GM18502 (cell line): Measurements from ENCODE around the gene SLC16A1.
A peak's percentile ranks its signal among the peaks of the same experiment; 100 is the strongest.
"Not testable (repeated sequence)": the region's sequence is repeated elsewhere in the genome, so short reads cannot be mapped to it uniquely, and the experiment has no call there.

Experiments used
- ATAC-seq: cut with Tn5 transposase; IDR thresholded peaks from one replicate; pipeline ENCODE4 v1.9.1; 2021; ENCODE audit warnings: mild to moderate bottlenecking; ENCODE audit not compliant: unreplicated experiment, poor library complexity

The SLC16A1 gene

GRCh38 chr1:112973788-112974187 is 17.8 kb upstream of the SLC16A1 start:
- no peak for ATAC-seq

DNA sequence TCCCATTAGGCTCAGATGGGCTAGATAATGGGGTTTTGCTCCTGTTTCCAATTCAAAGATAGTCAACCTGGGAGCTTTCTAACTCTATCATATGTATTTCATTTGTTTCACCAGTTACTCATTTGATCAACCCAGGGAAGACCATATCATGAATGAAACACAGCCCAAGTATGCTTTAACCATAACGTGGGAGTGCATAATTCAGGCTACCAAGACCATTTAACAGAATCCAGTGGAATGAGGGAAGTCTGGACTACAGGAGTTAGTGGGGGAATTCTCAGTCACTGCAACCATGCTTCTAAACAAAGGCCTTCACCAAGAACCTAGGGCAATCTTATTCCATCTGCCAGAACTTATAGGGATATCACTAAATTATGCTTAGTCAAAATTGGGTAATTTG is 15.0 kb upstream of the SLC16A1 start:
- ATAC-seq = no peak

DNA sequence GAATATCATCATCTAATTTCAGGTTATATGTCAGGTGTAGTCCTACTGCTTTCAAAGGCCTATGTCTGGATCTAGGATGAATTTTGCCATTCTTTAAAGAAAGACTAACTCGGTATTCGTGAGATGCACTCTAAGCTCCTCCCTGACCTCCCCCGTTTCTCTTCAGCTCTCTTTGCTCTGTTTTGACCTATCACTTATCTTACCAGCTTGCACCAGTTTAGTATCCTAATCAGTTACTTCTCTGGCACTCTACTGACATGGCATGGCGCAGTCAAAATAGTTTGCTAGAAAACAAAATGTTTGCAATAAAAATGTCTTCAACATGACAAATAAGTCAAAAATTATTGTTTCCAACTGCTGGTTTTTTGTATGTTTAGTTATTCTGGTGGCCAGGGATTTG is 8.4 kb upstream of the SLC16A1 start:
- no peak for ATAC-seq

DNA sequence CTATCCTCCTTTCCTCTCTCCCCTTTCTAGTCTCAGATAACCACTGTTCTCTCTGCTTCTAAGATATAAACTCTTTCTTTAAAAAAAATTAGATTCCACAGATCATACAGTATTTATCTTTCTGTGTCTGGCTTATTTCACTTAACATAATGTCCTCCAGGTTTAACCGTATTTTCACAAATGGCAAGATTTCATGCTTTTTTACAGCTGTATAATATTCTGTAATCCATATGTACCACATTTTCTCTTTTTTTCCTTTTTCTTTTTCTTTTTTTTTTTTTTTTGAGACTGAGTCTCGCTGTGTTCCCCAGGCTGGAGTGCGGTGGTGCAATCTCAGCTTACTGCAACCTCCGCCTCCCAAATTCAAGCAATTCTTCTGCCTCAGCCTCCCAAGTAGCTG is 5.1 kb upstream of the SLC16A1 start:
- ATAC-seq = no peak

- ATAC-seq = no peak
Observed at GRCh38 chr1:112960384-112960783, 4.4 kb upstream of the SLC16A1 start.

DNA sequence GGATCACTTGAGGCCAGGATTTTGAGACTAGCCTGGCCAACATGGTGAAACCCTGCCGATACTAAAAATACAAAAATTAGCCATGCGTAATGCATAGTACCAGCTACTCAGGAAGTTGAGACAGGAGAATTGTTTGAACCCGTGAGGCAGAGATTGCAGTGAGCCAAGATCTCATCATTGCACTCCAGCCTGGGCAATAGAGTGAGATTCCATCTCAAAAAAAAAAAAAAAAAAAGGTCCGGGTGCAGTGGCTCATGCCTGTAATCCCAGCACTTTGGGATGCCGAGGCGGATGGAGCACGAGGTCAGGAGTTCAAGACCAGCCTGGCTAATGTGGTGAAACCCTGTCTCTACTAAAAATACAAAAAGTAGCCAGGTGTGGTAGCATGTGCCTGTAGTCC is 2.2 kb upstream of the SLC16A1 start:
- ATAC-seq = not testable (repeated sequence)

DNA sequence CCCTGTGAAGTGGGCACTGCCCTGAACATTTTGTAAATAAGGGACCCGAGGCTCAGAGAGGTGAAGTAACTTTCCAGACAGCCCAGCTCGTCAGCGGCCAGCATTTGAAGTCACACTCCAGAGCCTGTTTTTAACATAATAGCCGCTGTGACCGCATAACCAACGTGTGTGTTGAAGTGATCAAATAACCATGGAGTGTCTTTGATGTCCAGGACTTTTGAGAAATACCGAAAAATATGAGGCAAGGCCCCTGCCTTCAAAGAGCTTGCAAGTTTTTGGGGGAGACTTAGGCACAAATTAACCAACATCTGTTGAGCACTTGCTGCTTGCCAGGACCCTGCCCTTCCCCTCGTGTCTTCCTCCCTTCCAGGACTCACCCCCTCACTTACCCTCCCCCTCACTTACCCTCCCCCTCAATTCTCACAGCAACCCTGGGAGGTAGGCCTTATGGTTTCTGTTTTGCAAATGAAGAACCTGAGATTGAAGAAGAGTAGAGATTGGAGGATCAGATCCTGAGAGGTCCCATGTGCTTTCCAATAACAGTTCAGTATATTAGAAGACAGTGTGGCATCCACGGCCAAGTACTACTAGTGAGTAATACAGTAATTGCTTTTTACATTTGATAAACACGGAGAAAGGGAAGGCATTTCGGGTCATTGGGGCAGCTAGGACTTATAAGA is 1.3 kb upstream of the SLC16A1 start:
- peak; percentile 56 for ATAC-seq

GRCh38 chr1:112956544-112957132 is 642 bp upstream of the SLC16A1 start:
- peak; percentile 4 for ATAC-seq

DNA sequence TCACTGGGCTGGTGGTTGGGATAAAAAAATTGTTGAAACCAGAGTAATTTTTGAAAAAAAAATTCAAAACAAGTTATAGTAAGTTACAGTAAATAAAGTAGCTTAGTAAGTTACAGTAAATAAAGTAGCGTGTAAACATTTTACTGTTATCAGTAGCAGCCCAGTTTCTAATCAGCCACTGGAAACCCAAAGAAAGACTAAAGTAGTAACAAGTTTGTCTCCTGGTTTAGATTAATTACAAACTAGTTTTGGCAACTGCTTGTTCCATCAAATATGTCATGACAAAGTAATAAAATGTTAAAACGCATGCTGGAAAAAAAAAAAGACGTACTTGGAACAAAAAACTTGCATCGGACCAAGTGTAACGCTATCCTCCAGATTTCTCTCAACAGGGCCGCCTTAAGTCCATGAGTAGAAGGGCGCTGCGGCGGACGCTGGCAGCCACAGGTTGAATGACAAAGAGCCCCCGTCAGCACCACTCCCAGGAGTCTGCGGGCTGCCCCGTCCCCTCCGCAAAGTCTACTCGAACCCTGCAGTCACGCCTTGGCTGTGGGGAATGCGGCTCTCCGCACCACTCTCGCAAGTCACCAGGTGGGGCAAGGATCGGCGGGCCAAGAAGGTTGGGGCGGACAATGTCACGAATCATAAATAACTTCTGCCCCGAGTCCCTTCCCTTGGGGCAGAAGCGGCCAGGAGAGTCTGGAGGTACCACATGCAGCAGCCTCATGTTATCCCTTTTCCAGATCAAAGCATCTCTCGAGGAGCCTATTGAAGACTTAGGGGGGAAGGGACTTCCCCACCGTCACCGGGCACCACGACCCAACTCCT is 837 bp downstream of the SLC16A1 start:
- peak; percentile 20 for ATAC-seq

- ATAC-seq = no peak
Observed at GRCh38 chr1:112954017-112954650, 1.9 kb downstream of the SLC16A1 start.

GRCh38 chr1:112950426-112950825 is 5.6 kb downstream of the SLC16A1 start:
- ATAC-seq = no peak

- ATAC-seq = no peak
Observed at GRCh38 chr1:112946683-112947082, 9.3 kb downstream of the SLC16A1 start.

- ATAC-seq = no peak
Observed at GRCh38 chr1:112939810-112940209, 16.2 kb downstream of the SLC16A1 start.

GRCh38 chr1:112938210-112938609 is 17.8 kb downstream of the SLC16A1 start:
- no peak for ATAC-seq

- ATAC-seq = no peak
Observed at GRCh38 chr1:112937495-112937894, 18.5 kb downstream of the SLC16A1 start.

DNA sequence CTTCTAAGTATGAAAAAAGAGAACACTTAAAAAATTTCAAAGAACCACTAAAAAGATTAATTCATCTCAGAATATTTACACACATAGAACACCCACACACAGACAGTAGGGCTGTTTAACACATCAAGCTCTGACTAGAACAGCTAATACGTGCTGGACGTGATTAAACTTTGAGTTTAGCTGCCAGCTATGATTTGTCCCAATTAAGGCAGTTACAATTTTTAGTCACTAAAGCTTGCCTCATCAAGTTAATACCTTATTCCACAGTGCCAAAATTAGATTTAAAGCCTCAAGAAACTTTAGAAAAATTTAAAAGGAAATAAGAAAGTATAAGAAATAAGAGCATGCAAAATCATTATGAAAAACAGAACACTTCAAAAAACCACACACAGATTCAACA is 18.9 kb downstream of the SLC16A1 start:
- ATAC-seq = no peak

DNA sequence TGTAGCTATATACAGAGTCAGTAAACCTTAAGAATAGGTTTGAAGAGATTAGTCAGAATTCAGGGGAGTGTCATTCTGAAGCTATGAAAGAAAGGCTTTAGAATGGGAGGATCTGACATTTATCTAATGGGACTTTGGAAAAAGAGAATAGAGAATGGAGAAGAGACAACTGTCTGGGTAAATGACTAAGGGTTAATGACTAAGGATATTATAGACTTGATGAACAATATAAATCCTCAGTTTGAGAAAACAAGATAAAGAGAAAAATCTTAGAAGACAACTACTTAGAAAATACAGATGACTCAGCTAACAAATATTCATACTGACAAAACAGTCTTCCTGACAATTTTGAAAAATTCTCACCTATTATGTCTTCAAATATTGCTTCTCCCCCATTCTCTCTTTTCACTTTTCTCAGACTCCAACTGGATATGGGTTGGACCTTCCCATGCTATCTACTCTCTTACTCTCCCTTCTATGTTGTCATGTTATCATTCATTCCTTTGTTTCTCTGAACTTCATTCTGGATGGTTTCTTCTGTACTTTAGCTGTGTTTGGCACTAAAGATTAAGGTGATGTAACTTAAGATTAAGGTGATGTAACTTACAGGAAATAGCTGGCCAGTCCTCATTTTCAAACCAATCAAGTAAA is 20.4 kb downstream of the SLC16A1 start:
- no peak for ATAC-seq

DNA sequence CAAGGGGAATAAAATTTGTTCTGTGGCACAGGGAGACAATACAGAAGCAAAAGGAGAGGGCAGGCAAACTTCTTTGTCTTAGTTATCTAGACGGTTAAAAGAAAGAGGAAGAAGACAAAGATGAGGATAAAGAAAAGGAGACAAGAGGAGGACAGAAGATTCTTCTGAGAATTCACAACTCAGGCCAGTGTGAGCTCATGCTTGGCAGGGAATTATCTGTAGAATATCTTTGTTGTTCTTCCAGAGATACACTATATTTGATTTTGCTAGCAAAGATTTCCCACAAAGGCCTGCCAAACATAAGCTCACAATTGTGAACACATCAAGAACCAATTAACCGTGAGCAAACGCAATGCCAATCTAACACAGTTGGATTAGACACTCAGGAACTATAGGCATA is 21.4 kb downstream of the SLC16A1 start:
- no peak for ATAC-seq

GRCh38 chr1:112933820-112934571 is 22.0 kb downstream of the SLC16A1 start:
- ATAC-seq = no peak

GRCh38 chr1:112929979-112930378 is 26.0 kb downstream of the SLC16A1 start:
- ATAC-seq = no peak
